ENCODE results near the gene SGTA. TPM values are rescaled to one million over a fixed set of nuclear protein-coding genes. Genes with fewer than 3 reads are reported as not detected.

Gene SGTA, protein sequence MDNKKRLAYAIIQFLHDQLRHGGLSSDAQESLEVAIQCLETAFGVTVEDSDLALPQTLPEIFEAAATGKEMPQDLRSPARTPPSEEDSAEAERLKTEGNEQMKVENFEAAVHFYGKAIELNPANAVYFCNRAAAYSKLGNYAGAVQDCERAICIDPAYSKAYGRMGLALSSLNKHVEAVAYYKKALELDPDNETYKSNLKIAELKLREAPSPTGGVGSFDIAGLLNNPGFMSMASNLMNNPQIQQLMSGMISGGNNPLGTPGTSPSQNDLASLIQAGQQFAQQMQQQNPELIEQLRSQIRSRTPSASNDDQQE
- total RNA-seq (ENCODE audit: low replicate concordance): 39.4 and 40.3 TPM in 2 replicates

DNA sequence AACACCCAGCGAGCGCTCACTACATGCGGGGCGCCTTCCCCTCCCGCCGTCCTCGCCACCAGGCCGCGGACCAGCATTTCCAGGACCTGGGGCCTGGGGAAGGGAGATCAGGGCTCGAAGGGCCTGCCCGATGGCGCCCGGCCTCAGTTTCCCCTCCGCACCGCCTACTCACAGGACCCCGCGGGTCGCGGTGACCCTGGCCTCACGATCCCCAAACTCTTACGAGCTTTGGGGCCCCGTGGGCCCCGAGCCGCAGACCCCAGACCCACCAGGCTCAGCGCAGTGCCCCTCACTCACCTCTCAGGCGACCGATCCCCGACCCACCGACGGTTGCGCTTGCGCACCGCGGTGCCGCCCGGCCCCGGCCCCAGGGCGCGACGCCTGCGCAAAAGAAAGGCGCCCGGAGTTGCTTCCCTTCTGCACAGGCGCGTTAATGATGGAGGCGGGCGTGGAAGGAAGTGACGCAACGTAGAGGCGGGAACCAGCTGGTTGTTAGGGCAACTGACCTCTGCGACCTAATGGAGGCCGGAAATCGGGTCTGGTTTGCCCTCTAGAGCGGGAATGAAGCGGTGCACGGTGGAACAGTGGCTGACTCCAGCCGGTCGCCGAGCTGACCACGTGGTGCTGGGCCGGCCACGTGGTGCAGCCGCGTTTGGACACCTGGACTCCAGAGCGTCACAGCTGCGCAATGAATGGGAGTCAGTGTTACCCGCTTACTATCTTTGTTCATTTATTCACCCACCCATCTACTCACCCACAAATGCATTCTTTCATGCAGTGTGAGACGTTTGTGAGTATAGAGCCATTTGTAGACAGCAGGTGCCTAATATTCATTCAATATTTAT, at the start of gene SGTA:
TSS of gene SGTA (minus strand) at position 338 of the 845 bp plus-strand sequence. CDS start 14,205 bp downstream, outside the sequence.
- H3K4me3 ChIP-seq (ENCODE audit: low read depth, low read length): peak within 1 kb of the TSS; percentile 79
- DNase-seq (ENCODE audit: low read depth): peak; percentile 99
- TF ChIP-seq, protein P1, sequence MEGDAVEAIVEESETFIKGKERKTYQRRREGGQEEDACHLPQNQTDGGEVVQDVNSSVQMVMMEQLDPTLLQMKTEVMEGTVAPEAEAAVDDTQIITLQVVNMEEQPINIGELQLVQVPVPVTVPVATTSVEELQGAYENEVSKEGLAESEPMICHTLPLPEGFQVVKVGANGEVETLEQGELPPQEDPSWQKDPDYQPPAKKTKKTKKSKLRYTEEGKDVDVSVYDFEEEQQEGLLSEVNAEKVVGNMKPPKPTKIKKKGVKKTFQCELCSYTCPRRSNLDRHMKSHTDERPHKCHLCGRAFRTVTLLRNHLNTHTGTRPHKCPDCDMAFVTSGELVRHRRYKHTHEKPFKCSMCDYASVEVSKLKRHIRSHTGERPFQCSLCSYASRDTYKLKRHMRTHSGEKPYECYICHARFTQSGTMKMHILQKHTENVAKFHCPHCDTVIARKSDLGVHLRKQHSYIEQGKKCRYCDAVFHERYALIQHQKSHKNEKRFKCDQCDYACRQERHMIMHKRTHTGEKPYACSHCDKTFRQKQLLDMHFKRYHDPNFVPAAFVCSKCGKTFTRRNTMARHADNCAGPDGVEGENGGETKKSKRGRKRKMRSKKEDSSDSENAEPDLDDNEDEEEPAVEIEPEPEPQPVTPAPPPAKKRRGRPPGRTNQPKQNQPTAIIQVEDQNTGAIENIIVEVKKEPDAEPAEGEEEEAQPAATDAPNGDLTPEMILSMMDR (IDR thresholded peaks at IDR 0.05; ENCODE audit: insufficient read depth, low read length): peak; percentile 55

DNA sequence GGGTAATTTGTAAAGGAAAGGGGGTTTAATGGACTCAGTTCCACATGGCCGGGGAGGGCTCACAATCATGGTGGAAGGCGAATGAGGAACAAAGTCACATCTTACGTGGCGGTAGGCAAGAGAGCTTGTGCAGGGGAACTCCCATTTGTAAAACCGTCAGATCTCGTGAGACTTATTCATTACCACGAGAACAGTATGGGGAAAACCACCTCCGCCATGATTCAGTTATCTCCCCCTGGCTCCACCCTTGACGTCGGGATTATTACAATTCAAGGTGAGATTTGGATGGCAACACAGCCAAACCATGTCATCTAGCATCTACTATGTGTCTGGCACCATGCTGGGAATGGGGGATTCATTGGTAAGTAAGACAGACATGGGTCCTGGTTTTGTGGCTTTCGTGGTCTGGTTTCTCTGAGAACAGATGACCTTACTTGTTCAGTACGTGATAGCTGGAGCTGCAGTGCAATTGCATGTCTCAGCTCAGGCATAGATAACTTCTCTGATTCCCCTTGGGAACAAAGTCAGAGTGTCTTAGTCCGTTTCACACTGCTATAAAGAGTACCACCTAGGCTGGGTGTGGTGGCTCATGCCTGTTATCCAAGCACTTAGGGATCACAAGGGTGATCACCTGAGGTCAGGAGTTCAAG, 44.9 kb upstream of the SGTA start:
- DNase-seq (ENCODE audit: low read depth): no peak
- TF ChIP-seq, protein P1 (IDR thresholded peaks at IDR 0.05; ENCODE audit: insufficient read depth, low read length): no peak
- no peak overlapping the region for H3K4me3 ChIP-seq (ENCODE audit: low read depth, low read length)

DNA sequence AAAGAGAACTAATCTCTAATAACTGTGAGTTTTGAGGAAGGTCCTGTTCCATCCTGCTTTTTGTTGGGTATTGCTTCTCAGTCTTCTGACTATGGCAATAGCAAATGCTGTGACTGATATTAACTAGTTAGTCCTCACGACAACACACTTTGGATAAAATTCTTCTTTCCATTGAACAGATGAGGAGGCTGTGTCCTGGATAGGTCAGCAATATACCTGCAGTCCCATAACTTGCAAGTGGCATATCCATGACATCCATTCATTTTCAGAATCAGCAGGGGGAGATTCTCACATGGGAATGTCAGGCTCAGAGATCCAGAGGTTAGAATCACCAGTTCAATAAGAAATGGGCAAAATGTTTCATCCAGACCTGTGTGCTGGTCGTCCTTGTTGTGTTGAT, 43.9 kb upstream of the SGTA start:
- no peak for DNase-seq (ENCODE audit: low read depth)

DNA sequence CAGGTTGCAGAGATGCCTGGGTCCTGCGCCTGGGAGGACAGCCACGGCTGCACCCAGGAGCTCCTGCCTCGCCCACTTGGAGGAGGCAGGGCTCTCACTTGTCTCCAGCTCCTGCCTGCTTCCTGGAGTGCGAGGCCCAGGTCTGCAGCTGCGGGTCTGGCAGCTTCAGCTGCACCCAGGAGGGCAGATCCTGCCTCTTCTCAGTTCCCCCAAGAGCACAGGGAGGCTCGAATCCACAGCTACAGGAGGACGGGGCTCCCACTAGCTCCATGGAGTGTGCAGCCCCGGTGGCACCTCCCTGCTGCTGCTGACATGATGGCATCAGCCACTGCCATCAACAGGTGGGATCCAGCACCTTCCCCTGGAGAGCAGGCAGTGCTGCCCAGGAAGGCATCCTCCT, 41.1 kb upstream of the SGTA start:
- TF ChIP-seq, protein P1 (IDR thresholded peaks at IDR 0.05; ENCODE audit: insufficient read depth, low read length): no peak
- DNase-seq (ENCODE audit: low read depth): no peak
- H3K4me3 ChIP-seq (ENCODE audit: low read depth, low read length): no peak overlapping the region

More for the DNA sequence above, 43.9 kb upstream of the SGTA start:
- no peak overlapping the region for H3K4me3 ChIP-seq (ENCODE audit: low read depth, low read length)
- TF ChIP-seq, protein P1 (IDR thresholded peaks at IDR 0.05; ENCODE audit: insufficient read depth, low read length): no peak

DNA sequence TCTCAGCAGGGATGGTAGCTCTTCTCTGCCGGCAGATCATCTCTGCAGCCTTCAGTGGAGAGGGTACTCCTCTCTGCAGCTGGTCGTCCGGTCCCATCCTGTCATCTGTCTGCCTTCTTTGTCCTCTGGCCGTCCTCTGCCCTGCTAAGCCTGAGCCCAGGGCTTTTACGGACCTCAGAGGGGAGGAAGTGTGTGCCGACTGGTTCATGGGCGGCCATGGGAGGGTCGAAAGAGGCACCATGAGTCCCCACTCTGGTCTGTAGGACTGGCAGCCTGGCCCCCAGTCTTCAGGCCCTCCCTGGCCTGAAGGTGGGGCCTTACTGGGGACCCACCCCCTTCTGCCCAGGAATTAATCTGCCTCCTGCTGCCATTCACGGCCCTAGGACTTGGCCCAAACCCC, 40.6 kb upstream of the SGTA start:
- TF ChIP-seq, protein P1 (IDR thresholded peaks at IDR 0.05; ENCODE audit: insufficient read depth, low read length): no peak
- no peak for DNase-seq (ENCODE audit: low read depth)
- no peak overlapping the region for H3K4me3 ChIP-seq (ENCODE audit: low read depth, low read length)

DNA sequence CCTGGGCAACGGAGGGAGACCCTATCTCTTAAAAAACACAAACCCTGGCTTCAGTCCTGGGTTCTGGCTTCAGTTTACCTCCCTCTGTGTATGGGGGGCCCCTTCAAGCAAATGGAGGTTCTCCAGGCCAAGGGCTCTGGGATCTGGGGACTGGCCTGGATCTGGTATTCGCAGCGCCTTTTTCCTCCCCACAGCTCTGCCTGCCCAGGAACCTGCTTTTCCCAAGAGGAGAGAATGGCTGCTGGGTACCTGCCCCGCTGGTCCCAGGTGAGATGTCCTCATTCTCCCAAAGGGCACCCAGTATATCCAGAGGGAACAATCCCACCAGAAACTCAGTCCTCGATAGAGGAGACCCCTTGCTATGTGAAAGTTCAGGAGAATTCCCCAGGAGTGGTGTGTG, 39.8 kb upstream of the SGTA start:
- no peak for DNase-seq (ENCODE audit: low read depth)
- H3K4me3 ChIP-seq (ENCODE audit: low read depth, low read length): no peak overlapping the region
- TF ChIP-seq, protein P1 (IDR thresholded peaks at IDR 0.05; ENCODE audit: insufficient read depth, low read length): no peak
